Osteocyte (in vitro differentiated cells): Measurements from ENCODE around the gene MFF. TPM values are rescaled to one million over a fixed set of nuclear protein-coding genes. Genes with fewer than 3 reads are reported as not detected.
A peak's percentile ranks its signal among the peaks of the same experiment; 100 is the strongest.

ENCODE experiments used
- DNase-seq: peaks from one replicate; pipeline ENCODE4 v3.0.0; 2021; ENCODE audit warnings: mixed read lengths; ENCODE audit not compliant: unreplicated experiment; ENCODE audit errors: extremely low spot score
- H3K27ac Mint-ChIP-seq: one replicate; pipeline ENCODE4 v1.8.0; 2021; ENCODE audit warnings: mild to moderate bottlenecking, mixed read lengths; ENCODE audit not compliant: unreplicated experiment
- H3K27me3 Mint-ChIP-seq: one replicate; pipeline ENCODE4 v1.8.0; 2021; ENCODE audit warnings: mixed read lengths; ENCODE audit not compliant: unreplicated experiment
- H3K36me3 Mint-ChIP-seq: one replicate; pipeline ENCODE4 v1.8.0; 2021; ENCODE audit warnings: mixed read lengths; ENCODE audit not compliant: unreplicated experiment
- H3K4me1 Mint-ChIP-seq: one replicate; pipeline ENCODE4 v1.8.0; 2021; ENCODE audit warnings: mixed read lengths; ENCODE audit not compliant: unreplicated experiment
- H3K4me3 Mint-ChIP-seq: one replicate; pipeline ENCODE4 v1.8.0; 2021; ENCODE audit warnings: mild to moderate bottlenecking, moderate library complexity, mixed read lengths; ENCODE audit not compliant: unreplicated experiment
- H3K9me3 Mint-ChIP-seq: one replicate; pipeline ENCODE4 v1.8.0; 2021; ENCODE audit warnings: mixed read lengths; ENCODE audit not compliant: unreplicated experiment
- total RNA-seq: library from RNA; stranded (reverse); gene quantifications from 2 replicates; pipeline ENCODE4 v1.2.1, GENCODE V29; 2021
- TF ChIP-seq, protein P1 (sequence below): fragments of 200-600 bp; sonication (generic); IDR thresholded peaks from 2 replicates; pipeline ENCODE4 v1.5.0; 2021; ENCODE audit warnings: antibody characterized with exemption, mild to moderate bottlenecking, moderate library complexity

MFF gene
- total RNA-seq, 1 donor from 2014 or later = 83.4 TPM

DNA sequence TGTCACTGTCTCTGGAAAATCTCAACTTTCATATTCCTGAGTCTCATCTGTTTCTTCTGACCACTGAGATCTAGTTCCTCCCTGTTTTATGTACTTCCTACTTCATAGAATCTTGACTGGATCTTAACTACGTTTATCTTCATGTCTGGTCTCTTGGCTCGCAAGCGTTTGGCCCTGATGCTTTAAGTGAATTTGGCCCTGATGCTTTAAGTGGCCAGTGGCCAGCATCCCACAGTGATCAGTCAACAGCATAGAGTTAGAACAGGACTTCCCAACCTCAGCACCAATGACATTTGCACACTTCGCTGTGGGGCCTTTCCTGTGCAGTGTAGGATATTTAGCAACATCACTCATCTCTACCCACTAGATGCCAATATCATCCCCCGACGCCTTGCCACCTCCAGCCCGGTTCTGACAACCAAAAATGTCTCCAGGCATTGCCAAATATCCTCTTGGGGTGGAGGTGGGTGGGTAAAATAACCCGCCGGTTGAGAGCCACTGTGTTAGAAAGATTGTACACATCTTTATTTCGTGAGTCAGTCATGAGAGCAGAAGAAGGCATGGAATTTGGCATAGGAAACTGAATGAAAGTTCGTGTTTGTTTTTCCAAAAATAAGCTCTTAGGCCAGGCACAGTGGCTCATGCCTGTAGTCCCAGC is 41.8 kb downstream of the MFF start:
- Mint-ChIP-seq H3K9me3 (no peaks in the 10 kb centered on the region), H3K36me3 (no peaks in the 10 kb centered on the region), H3K4me3 (no peak overlapping the region), H3K27me3 (no peaks in the 10 kb centered on the region), H3K4me1 (peaks cover 15% of the 10 kb centered on the region), H3K27ac (peak overlapping the region; percentile 53)
- no peak for DNase-seq
- TF ChIP-seq, protein P1, sequence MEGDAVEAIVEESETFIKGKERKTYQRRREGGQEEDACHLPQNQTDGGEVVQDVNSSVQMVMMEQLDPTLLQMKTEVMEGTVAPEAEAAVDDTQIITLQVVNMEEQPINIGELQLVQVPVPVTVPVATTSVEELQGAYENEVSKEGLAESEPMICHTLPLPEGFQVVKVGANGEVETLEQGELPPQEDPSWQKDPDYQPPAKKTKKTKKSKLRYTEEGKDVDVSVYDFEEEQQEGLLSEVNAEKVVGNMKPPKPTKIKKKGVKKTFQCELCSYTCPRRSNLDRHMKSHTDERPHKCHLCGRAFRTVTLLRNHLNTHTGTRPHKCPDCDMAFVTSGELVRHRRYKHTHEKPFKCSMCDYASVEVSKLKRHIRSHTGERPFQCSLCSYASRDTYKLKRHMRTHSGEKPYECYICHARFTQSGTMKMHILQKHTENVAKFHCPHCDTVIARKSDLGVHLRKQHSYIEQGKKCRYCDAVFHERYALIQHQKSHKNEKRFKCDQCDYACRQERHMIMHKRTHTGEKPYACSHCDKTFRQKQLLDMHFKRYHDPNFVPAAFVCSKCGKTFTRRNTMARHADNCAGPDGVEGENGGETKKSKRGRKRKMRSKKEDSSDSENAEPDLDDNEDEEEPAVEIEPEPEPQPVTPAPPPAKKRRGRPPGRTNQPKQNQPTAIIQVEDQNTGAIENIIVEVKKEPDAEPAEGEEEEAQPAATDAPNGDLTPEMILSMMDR = no peak

DNA sequence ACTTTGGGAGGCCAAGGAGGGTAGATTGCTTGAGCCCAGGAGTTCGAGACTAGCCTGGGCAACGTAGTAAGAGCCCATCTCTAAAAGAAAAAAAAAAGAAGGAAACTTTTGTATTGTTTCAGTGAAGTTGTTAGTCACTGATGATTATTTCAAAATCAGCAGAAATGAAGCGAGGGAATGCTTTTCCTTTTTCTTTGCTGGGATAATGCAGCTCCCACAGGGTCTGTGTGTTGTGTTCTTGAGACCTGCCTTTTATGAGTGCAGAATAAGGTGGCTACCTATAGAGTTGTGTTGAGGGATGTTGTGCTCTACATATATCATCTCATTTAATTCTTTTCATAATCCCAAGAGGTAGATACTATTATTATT is 42.4 kb downstream of the MFF start:
- DNase-seq = no peak
- TF ChIP-seq, protein P1 = no peak
- no peak overlapping the region for H3K4me3 Mint-ChIP-seq
- H3K36me3 Mint-ChIP-seq = no peaks in the 10 kb centered on the region
- H3K27me3 Mint-ChIP-seq = no peaks in the 10 kb centered on the region
- no peak overlapping the region for H3K27ac Mint-ChIP-seq
- no peaks in the 10 kb centered on the region for H3K9me3 Mint-ChIP-seq
- peaks cover 15% of the 10 kb centered on the region for H3K4me1 Mint-ChIP-seq

DNA sequence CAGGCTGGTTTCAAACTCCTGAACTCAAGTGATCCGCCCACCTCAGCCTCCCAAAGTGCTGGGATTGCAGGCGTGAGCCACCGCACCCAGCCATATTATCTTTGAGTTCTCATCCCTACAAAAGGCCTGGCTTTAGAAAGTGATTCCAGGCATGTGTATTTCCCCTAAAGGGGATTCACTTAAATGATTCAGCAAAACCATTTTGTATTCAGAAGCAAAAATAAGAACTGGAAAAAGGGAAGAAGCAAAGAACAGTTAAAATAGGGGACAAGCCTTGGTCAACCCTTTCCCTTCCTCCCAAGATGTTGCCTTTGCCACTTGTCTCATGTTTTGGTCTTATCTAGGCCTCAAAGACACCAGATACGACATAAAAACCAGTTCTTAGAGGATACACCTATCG is 43.5 kb downstream of the MFF start:
- H3K36me3 Mint-ChIP-seq = no peaks in the 10 kb centered on the region
- H3K27ac Mint-ChIP-seq = no peak overlapping the region
- TF ChIP-seq, protein P1 = no peak
- DNase-seq = no peak
- no peaks in the 10 kb centered on the region for H3K27me3 Mint-ChIP-seq
- H3K9me3 Mint-ChIP-seq = no peaks in the 10 kb centered on the region
- peaks cover 15% of the 10 kb centered on the region for H3K4me1 Mint-ChIP-seq
- H3K4me3 Mint-ChIP-seq = no peak overlapping the region

DNA sequence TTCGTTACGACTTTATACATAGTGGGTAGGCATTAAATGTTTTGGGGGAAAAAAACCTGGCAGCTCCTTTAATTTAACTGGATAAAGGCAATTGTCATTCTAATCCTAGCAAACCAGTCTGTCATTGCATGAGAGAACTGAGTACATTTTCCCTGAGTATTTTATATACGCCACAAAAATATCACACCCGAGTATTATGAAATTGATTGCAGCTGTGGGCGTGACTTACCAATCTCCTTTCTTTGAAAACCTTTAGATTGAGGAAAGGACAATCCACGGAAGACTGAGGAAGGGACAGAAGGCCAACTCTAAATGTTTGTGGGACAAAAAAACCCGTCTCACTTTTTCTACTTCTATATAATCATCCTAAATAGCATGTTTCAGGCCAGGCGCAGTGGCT is 45.0 kb downstream of the MFF start:
- DNase-seq = no peak
- Mint-ChIP-seq H3K36me3 (no peaks in the 10 kb centered on the region), H3K9me3 (no peaks in the 10 kb centered on the region), H3K27me3 (no peaks in the 10 kb centered on the region), H3K27ac (no peak overlapping the region), H3K4me1 (peaks cover 9% of the 10 kb centered on the region), H3K4me3 (no peak overlapping the region)
- TF ChIP-seq, protein P1 = no peak

DNA sequence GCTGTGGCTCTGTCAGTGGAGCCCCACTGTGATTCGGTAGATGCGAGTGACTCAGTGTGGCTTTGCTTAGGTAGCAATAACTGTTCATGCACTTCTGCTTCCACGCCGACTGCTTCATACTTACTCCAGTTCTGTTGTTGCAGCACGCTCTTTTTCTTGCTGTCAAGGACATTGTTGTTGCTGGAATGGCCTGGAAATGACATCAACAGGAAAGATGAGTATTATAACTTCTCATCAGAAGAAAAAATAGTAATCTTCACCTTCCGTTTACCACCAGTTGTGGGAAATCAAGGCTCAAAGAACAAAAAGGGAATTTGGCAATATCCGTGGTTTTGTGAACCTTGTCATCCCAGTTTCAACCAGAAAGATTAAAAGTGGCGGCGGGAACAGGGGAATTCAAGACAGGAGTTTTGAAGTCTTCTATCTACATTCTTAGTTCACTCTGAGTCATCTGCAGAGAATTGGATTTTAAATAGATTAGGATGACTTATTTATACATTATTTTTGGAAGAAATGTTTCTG is 45.8 kb downstream of the MFF start:
- no peaks in the 10 kb centered on the region for H3K36me3 Mint-ChIP-seq
- no peaks in the 10 kb centered on the region for H3K27me3 Mint-ChIP-seq
- no peaks in the 10 kb centered on the region for H3K9me3 Mint-ChIP-seq
- no peak overlapping the region for H3K4me3 Mint-ChIP-seq
- TF ChIP-seq, protein P1 = no peak
- no peak overlapping the region for H3K27ac Mint-ChIP-seq
- peaks cover 9% of the 10 kb centered on the region for H3K4me1 Mint-ChIP-seq
- DNase-seq = no peak
